ENCODE results near the gene CDC42.
"Not testable (repeated sequence)": the region's sequence is repeated elsewhere in the genome, so short reads cannot be mapped to it uniquely, and the experiment has no call there.

Gene CDC42

DNA sequence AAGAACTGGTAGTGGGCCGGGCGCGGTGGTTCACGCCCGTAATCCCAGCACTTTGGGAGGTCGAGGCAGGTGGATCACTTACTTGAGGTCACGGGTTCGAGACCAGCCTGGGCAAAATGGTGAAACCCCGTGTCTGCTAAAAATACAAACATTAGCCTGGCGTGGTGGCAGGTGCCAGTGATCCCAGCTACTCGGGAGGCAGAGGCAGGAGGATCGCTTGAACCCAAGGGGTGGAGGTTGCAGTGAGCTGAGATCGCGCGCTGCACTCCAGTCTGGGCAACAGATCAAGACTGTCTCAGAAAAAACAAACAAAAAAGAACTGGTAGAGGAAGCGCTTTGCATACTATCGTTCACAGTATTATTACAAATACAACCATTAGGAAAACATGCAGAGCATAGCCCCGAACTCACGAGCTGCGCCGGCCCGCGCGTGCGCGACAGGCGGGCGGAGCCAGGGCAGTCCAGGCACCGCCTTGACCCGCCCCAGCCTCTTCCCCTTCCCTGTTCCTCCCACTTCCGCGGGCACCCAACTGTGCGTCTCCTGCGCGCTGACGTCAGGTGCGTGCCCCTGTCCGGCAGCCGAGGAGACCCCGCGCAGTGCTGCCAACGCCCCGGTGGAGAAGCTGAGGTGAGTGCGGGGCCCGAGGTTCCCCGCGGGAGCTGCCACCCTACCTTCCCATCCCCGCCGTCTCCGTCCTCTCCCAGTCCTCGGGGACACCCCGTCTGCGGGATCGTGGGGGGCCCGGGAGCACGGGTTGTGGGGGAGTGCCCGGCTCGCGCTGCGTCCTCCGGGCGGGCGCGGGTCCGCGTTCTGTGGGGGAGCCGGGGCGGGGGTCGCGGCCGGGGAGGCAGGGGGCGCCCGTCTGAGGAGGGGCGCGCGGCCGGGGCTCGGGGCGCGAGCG, at the start of gene CDC42:
CDC42 (plus strand) TSS at position 595 of the 902 bp plus-strand sequence. CDS start 25,770 bp downstream, outside the sequence.
- peak; percentile 99 for DNase-seq

DNA sequence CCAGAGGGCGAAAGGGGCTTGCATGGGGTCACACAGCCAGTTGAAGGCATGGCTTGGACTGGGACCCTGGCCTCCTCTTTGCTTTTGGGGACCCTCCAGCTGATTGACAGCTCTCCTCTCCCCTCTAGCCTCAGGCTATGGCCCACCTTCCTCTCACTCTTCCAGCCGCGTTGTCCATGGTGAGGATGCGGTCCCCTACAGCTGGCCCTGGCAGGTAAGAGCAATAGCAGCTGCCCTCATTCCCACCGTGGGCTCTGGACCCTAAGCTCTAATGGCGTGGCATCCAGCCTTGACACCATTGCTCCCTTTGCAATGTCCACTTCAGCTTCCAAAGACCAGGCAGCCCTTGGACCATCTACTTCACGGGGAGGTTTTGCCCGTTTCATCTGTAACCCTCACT, 49.6 kb upstream of the CDC42 start:
- DNase-seq: not testable (repeated sequence)

DNA sequence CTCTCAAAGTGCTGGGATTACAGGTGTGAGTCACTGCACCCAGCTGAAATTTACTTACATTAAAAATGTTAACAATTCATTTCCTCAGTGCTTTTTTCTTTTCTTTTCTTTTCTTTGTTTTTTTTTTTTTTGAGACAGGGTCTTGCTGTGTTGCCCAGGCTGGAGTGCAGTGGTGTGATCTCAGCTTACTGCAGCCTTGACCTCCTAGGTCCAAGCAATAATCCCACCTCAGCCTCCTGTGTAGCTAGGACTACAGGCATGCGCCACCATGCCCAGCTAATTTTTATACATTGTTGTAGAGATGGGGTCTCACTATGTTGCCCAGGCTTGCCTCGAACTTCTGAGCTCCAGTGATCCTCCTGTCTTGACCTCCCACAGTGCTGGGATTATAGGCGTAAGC, 48.5 kb upstream of the CDC42 start:
- not testable (repeated sequence) for DNase-seq

DNA sequence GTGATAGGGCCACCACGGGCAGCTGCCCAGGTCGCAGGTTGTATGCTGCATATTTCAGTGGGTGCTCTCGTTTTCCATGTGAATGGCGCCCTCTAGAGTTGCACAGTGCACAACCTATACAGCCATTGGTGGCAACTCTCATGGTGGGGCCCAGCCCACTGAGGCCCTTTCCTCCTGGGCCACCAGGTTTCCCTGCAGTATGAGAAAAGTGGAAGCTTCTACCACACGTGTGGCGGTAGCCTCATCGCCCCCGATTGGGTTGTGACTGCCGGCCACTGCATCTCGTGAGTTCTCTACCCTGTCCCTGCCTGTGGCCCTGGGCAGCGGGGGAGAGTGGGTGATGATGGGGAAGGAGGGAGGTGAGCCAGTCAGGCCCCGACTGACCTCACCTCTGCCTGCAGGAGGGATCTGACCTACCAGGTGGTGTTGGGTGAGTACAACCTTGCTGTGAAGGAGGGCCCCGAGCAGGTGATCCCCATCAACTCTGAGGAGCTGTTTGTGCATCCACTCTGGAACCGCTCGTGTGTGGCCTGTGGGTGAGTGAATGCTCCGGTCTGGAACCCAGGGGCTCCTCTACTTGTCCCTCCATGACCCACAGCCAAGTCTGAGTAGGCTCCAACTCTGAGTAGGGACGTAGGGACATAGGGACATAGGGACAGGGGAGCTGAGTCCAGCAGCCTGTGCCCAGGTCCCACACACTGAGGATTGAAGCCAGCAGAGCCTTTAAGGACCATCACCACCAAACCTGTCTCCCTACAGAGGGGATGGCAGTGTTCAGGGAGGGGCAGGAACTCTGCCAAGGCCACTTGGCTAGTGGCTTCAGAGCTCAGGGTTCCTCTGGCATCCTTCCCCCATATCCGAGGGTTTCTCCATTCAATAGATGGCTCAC, 47.0 kb upstream of the CDC42 start:
- peak; percentile 45 for DNase-seq

DNA sequence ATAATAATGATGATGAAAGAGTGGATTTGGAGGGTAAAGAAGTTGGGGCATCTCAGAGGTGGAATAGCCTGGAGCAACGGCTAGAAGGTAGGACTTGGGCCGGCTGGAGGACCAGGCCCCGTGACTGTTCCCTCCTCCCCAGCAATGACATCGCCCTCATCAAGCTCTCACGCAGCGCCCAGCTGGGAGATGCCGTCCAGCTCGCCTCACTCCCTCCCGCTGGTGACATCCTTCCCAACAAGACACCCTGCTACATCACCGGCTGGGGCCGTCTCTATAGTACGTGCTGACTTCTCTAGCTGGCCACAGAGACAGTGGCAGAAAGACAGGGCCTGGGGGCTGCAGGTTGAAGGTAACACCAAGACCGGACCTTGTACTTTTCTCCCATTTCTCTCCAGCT, 45.8 kb upstream of the CDC42 start:
- not testable (repeated sequence) for DNase-seq

DNA sequence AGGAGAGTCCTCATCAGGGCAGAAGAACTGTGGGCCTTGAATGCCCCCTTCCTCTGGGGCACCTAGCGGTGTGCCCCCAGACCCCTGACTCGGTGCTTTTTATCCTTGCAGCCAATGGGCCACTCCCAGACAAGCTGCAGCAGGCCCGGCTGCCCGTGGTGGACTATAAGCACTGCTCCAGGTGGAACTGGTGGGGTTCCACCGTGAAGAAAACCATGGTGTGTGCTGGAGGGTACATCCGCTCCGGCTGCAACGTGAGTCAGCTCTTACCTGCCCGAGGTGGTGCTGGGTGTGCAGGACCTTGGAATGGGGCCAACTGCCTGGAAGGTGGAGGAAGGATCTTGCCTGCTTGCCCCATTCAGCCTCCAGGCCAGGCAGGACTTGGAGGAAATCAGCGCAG, 45.2 kb upstream of the CDC42 start:
- not testable (repeated sequence) for DNase-seq

DNA sequence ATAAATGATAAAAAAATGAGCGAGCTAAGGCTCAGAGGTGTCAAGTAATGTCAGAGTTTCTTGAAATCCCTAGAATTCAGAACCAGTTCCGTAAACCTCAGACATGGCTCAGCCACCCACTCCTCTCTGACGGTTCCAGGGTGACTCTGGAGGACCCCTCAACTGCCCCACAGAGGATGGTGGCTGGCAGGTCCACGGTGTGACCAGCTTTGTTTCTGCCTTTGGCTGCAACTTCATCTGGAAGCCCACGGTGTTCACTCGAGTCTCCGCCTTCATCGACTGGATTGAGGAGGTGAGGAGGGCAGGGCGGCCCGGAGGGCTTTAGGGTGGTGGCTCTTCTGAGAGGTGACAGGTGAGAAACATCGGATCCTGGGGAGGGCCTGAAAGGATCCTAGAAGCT, 42.9 kb upstream of the CDC42 start:
- DNase-seq: not testable (repeated sequence)

DNA sequence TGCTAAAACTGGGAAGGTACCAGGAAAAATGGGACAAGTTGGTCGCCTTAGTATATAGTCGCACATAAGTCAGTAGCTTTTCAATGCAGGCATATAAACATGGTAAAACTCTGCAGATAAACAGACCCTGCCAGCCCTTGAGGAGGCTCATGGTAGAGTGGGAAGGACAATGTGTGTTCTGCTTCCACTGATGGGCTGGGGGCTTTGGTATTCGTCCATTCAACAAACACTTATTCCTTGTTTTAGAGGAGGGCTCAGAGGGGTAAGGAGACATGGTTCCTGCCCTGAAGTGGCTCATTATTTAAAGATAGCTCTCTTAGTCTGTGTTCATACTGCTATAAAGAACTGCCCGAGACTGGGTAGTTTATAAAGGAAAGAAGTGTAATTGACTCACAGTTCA, 39.8 kb upstream of the CDC42 start:
- DNase-seq: not testable (repeated sequence)

DNA sequence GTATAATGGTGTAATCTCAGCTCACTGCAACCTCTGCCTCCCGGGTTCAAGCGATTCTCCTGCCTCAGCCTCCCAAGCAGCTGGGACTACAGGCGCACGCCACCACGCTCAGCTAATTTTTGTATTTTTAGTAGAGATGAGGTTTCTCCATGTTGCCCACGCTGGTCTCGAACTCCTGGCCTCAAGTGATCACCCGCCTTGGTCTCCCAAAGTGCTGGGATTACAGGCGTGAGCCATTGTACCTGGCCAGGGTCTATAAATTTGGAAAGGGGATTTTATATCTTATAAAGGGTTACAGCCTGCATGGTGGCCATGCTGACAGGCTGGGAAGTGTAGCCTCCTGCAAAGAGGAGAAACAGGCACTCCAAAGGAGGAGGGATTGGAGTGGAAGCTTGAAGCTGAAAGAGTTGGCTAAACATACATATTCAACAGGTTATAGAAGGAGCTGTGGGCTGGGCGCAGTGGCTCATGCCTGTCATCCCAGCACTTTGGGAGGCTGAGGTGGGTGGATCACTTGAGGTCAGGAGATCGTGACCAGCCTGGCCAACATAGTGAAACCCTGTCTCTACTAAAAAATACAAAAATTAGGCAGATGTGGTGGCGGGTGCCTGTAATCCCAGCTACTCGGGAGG, 37.8 kb upstream of the CDC42 start:
- DNase-seq: not testable (repeated sequence)

DNA sequence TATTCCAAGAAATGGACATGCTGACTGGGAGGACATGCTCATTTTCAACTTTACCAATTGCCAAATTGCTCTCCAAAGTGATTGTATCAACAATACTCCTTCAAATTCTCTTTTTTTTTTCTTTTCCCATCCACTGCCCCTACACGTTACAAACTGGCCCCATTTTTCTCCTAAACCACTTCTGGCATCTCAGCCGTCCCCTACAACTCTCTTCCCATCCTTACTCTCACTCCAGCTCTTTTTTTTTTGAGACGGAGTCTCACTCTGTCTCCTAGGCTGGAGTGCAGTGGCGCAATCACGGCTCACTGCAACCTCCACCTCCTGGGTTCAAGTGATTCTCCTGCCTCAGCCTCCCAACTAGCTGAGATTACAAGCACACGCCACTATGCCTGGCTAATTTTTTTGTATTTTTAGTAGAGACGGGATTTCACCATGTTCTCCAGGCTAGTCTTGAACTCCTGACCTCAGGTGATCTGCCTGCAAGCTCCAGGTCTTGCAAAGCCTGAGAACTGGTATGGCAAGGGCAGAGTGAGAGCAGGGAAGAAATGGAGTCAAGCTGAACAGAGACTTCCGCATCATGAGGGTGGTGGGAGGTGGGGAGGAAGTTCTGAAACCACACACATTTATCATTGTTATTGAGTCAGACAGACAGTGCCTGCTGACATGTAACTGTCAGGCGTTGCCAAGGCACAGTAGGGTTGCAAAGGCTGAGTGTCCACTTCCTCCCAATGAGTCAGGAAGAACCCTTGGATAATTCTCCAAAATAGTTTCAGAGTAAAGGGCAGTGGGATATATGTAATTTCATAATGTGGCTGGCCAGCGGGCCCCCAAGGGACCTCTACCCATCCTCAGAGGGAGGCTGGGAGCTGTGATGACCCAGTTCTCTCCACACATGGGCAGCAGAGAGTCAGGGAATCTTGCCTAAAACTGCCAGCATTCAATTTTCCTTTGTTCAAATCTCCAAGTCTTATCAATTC, 33.6 kb upstream of the CDC42 start:
- DNase-seq: peak; percentile 44

DNA sequence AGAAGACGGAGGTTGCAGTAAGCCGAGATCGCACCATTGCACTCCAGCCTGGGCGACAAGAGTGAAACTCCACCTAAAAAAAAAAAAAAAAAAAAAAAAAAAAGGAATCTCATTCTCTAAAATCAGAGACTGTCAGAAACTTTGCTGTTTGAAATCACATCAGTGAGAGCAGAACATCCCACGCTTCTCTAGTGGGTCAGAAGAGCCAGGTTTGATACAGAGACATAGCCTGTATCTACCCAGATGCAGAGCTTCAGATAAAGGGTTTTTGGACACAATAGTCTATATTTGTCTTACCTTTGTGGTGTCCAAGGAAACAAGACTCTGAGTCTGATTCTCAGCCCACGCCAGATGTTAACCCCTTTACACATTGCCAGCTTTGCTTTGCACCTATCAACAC, 31.4 kb upstream of the CDC42 start:
- DNase-seq: no peak

DNA sequence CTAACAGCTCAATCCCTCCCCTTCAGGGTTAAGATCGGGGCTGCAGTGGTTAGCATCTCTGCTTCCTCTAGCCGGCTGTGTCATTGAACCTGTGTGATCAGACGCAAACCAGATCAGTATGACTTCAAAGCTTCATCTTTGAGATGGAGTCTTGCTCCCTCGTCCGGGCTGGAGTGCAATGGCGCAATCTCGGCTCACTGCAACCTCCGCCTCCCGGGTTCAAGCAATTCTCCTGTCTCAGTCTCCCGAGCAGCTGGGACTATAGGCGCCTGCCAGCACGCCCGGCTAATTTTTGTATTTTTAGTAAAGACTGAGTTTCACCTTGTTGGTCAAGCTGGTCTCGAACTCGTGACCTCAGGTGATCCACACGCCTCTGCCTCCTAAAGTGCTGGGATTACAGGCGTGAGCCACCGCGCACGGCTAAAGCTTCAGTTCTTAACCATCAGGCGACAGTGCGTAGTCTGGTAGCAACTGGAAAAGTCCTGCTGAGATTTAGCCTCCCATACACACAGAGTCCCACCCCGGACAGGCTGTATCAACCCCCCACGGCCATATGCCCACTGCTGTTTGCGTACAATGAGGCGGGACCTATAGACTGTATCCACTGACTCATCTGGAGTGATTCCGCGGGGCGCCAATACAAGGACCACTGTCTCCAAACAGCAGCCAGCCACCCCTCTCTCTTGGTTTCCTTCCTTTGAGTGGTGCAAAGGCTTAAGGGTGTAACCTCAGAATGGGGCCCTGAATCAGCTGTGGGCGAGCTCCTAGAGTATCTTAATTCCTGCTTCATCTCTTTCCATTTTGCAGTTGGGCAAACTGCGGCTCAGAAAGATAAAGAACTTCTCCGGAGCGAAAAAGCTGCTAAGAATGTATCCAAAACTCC, 27.8 kb upstream of the CDC42 start:
- peak; percentile 78 for DNase-seq

DNA sequence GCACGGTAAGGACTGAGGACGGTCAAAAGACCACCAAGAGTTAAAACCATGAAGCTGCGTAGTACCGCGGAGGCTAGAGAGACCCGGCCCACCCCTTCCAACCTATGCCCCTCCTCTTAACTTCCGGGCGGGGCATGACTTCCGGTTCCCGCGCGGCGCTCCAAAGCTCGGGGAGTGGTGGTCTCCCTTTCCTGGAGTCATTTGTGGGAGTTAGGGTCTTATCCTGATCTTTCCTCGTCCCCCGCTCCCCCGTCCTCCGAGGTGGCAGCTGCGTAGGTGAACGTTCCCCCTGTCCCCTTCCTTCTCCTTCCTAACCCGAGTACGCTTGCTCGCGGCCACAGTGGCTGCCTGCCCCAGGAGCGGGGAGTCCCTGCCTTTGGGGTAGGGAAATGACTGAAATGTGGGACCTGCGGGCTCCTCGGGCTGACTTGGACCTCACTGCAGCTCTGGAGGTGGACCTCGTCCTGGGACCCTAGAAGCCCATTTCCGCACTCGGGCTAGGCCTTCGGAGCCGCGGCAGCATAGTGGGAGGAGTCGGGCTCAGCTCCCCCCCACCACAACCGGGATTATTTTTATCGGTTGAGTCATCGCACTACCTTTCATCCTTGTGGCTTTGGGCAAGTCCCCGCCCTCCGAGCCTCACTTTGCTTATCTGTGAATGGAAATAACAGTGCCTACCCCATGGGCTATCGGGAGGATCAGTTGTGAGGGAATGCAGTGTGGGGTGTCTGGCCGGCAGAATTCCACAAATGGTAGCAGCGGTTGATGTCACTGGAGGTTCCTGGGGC, 26.9 kb upstream of the CDC42 start:
- DNase-seq: peak; percentile 94

DNA sequence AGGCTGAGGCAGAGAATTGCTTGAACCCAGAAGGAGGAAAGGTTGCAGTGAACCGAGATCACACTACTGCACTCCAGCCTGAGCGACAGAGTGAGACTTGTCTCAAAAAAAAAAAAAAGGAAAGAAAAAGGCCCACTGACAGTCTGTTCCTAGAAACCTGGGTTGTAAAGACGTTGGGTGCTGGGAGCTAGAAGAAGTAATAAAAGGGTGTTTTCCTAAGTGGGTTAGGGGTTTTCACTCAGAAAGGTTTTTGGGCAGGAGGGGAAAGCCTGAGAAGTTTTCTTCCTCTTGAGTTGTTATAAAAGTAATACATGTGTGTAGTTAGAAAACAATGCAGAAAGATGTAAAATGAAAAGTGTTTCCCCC, 25.6 kb upstream of the CDC42 start:
- DNase-seq: no peak

DNA sequence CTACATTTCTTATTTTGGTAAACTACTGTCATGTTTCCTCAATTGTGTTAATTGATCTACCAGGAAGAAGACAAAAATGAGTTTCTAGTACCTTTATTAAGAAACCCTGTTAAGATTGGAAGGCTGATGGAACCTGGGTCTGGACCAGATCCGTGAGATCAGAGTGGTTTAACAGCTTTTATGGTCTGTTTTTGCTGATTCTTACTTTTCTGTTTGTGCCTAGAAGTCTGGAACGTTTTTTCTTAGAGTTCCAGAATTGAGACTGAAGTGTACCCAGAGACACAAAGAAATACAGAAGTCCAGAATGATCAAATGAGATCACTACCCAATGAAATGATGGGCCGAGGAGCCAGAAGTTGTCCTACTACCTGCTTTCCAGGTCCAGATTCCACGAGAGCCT, 22.5 kb upstream of the CDC42 start:
- no peak for DNase-seq

DNA sequence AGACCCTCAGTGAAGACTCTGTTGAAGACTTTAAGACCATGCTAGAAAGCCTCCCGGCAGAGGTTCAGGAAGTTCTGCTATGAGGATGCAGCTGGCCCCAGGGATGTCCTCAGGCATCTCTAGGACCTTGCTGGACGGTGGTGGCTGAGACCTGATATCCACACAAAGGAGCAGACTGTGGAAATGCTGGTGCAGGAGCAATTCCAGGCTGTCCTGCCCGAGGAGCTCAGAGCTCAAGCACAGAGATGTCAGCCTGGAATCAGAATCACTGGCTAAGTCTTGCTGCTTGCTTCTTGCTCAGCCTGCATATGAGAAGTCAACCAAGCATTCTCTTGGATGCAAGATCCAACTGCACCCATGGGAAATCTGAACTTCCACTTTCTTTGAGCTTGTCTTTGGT, 22.0 kb upstream of the CDC42 start:
- no peak for DNase-seq

DNA sequence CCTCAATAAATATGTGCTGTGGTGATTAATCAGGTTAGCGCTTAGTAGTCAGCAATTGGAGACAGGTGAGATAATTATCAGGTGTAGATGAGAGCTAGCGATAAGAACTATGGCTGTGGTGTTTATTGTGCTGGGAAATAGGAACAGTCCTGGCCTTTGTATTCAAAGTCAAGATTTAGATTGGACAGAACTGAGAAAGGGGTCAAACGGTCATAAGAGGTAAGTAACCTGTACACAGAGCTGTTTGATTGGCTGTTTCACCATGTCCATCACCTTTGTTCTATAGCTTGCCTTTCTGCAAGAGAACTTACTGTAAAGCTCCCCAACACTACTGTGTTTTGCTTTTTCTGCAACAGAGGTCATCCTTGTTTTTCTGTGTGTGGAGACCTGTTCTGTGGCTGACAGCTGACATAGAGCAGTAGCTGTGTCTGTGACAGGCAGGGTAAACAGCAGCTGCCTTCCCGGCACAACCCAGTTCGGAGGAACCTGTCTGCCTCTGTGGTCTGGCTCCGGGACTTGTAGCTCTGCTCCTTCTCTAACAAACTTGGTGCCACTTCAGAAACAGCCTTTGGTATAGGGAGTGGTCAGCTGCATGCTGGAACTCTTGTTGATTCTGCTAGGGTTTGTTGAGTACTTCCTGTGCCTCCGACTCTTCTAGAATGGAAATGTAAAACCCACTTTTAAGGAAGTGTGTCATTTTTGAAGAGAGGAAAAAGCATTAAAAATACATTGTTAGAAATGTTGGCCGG, 21.1 kb upstream of the CDC42 start:
- DNase-seq: no peak

DNA sequence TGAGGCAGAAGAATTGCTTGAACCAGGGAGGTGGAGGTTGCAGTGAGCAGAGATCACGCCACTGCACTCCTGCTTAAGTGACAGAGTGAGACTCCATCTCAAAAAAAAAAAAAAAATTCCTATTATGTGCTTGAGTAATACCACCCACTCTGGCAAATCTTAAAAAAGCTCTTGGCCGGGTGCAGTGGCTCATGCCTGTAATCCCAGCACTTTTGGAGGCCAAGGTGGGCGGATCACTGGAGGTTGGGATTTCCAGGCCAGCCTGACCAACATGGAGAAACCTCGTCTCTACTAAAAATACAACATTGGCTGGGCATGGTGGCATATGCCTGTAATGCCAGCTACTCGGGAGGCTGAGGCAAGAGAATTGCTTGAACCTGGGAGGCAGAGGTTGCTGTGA, 17.7 kb upstream of the CDC42 start:
- DNase-seq: not testable (repeated sequence)

DNA sequence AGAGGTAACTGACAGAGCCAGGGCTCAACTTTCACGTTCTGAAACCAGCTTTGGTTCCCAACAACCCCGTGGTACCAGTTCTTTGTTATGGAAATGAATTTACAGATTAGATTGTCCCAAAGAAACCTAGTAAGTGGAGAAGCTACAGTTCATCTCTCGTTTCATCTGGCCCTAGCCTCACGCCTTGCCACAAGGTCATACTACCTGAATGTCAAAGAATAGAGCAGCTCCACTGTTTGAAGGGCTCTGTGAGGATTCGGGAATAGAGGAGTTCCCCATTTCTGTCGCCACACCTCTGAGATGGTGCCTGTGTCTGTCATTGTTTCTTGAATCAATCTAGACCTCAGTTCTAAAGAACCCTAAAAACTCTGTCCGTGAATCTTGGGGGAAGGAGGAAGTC, 15.0 kb upstream of the CDC42 start:
- DNase-seq: no peak
